Keratinocyte (primary cell): Measurements from ENCODE around the gene ITIH1. TPM values are rescaled to one million over a fixed set of nuclear protein-coding genes. Genes with fewer than 3 reads are reported as not detected.

Experiments used
- DNase-seq: peaks from one replicate; pipeline ENCODE4 v3.0.0-alpha.2; 2011; ENCODE audit warnings: low read depth, missing footprints, low spot score
- FAIRE-seq: peaks from 2 replicates; lab custom pipeline; 2011; peaks lifted over from hg19 to GRCh38; lab: Jason Lieb, UNC
- H2AFZ ChIP-seq: 2 replicates; pipeline ENCODE4 v1.6.0; 2012; ENCODE audit warnings: low read length, control low read depth, inconsistent platforms; ENCODE audit not compliant: control insufficient read depth
- H3K27ac ChIP-seq: 2 replicates; pipeline ENCODE4 v1.5.1; 2011; ENCODE audit warnings: low read length; ENCODE audit not compliant: control insufficient read depth, insufficient read depth
- H3K27me3 ChIP-seq: 3 replicates; pipeline ENCODE4 v1.6.0; 2011; ENCODE audit warnings: low read length; ENCODE audit not compliant: control insufficient read depth, insufficient read depth; ENCODE audit errors: extremely low read depth
- H3K36me3 ChIP-seq, 2 experiments: 2 replicates in 1 of 2; 3 replicates in 1 of 2; pipeline ENCODE4 v1.5.1; 2011; ENCODE audit warnings: low read length in 2 of 2, mild to moderate bottlenecking in 1 of 2; ENCODE audit not compliant: control insufficient read depth in 2 of 2, insufficient read depth in 2 of 2; ENCODE audit errors: extremely low read depth in 1 of 2
- H3K4me1 ChIP-seq: 3 replicates; pipeline ENCODE4 v1.5.1; 2011; ENCODE audit warnings: low read length; ENCODE audit not compliant: control insufficient read depth, insufficient read depth; ENCODE audit errors: extremely low read depth
- H3K4me2 ChIP-seq: 3 replicates; pipeline ENCODE4 v1.6.0; 2011; ENCODE audit warnings: low read depth, low read length; ENCODE audit not compliant: control insufficient read depth, insufficient read depth; ENCODE audit errors: extremely low read depth
- H3K4me3 ChIP-seq, 3 experiments: fragments of 200-600 bp in 1 of 3; sonication (generic) in 1 of 3; 2 replicates in 2 of 3; 3 replicates in 1 of 3; pipeline ENCODE4 v1.5.1; 2011 to 2016; ENCODE audit warnings: low read length in 3 of 3, mild to moderate bottlenecking in 3 of 3, control low read depth in 2 of 3, inconsistent platforms in 1 of 3, low read depth in 1 of 3, mixed read lengths in 1 of 3, mixed run types in 1 of 3, moderate library complexity in 1 of 3; ENCODE audit not compliant: control insufficient read depth in 2 of 3, insufficient read depth in 2 of 3; ENCODE audit errors: extremely low read depth in 1 of 3
- H3K79me2 ChIP-seq: 2 replicates; pipeline ENCODE4 v1.6.0; 2012; ENCODE audit warnings: low read length; ENCODE audit not compliant: control insufficient read depth, insufficient read depth
- H3K9ac ChIP-seq: 3 replicates; pipeline ENCODE4 v1.6.0; 2011; ENCODE audit warnings: low read length; ENCODE audit not compliant: control insufficient read depth, insufficient read depth; ENCODE audit errors: extremely low read depth
- H3K9me1 ChIP-seq: 3 replicates; pipeline ENCODE4 v1.6.0; 2011; ENCODE audit warnings: low read length; ENCODE audit not compliant: control insufficient read depth, insufficient read depth; ENCODE audit errors: extremely low read depth
- H3K9me3 ChIP-seq: 2 replicates; pipeline ENCODE4 v1.5.1; 2012; ENCODE audit warnings: low read depth, low read length; ENCODE audit not compliant: control insufficient read depth
- H4K20me1 ChIP-seq: 3 replicates; pipeline ENCODE4 v1.6.0; 2011; ENCODE audit warnings: low read length; ENCODE audit not compliant: control insufficient read depth, insufficient read depth; ENCODE audit errors: extremely low read depth
- EZH2 ChIP-seq: IDR thresholded peaks from one replicate; pipeline ENCODE4 v1.6.1; 2012; ENCODE audit warnings: inconsistent platforms, mild to moderate bottlenecking, low read length, moderate library complexity
- dilution Hi-C: fragments of 300-500 bp; cut with MboI; formaldehyde crosslinking; loops from one replicate; pipeline ENCODE4 v1.7.0; 2020; ENCODE audit warnings: low sequenced_read_pairs; ENCODE audit not compliant: extremely low pct_ligation_motif_present
- polyA plus RNA-seq, 5 experiments: library from polyadenylated mRNA; depleted of rRNA in 3 of 5; stranded (reverse) in 3 of 5; stranded (forward) in 1 of 5; unstranded in 1 of 5; fragments of >200 nt; gene quantifications; 1 replicate in 1 of 5; 2 replicates in 3 of 5; 3 replicates in 1 of 5; pipeline versions ENCODE4 v1.2.1 to v1.2.3, GENCODE V29; 2011 to 2012; ENCODE audit warnings: missing spikeins in 2 of 5, low read depth in 1 of 5, low replicate concordance in 1 of 5
- TF ChIP-seq, protein P1 (sequence below), 3 experiments: IDR thresholded peaks in 1 of 3; conservative IDR thresholded peaks in 1 of 3; optimal IDR thresholded peaks in 1 of 3; 2 replicates in 2 of 3; 3 replicates in 1 of 3; pipeline versions ENCODE3 to v1.5.1; 2011; ENCODE audit warnings: low read length in 3 of 3, mild to moderate bottlenecking in 3 of 3, moderate library complexity in 2 of 3, control low read depth in 1 of 3, inconsistent platforms in 1 of 3; ENCODE audit not compliant: insufficient read depth in 2 of 3; ENCODE audit errors: extremely low read depth in 1 of 3

Gene ITIH1
- polyA plus RNA-seq, 1 donor (not counting 4 experiments of a cell fraction or from before 2014, with no cell fraction given): not detected

DNA sequence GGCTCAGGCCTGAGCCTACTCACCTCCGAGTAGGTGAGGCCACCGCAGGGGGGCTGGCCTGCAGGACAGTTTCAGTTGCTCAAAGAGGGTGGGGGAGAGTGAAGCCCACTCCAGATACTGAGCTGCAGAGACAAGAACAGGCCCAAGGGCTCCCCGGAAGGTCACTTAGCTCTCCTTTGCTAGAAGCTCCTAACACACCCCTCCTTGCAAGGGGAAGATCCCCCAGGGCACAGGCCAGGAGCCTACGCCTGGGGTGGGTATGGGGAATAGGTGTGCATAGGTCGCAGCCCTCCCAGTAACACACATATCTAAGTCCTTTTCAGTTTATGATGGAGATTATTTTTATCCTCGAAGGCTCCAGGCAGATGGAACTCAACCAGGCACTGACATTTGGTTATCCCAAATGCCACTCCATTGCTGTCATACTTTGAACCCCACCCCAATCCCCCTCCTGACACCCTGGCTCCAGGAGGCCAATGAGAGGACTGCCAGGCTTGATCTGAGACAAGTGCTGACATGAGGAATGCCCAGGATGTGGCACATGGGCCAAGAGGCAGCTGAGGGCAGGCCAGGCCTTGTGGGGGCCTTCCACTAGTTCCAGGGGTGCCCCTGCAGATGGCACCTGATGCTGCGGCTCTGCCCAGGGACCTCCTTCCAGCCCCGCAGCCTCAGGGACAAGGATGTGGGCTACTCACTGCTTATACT, 58.5 kb downstream of the ITIH1 start:
- H2AFZ ChIP-seq: no peak overlapping the region
- H3K9ac ChIP-seq: no peak overlapping the region
- H3K27ac ChIP-seq: no peak overlapping the region
- TF ChIP-seq, protein P1, sequence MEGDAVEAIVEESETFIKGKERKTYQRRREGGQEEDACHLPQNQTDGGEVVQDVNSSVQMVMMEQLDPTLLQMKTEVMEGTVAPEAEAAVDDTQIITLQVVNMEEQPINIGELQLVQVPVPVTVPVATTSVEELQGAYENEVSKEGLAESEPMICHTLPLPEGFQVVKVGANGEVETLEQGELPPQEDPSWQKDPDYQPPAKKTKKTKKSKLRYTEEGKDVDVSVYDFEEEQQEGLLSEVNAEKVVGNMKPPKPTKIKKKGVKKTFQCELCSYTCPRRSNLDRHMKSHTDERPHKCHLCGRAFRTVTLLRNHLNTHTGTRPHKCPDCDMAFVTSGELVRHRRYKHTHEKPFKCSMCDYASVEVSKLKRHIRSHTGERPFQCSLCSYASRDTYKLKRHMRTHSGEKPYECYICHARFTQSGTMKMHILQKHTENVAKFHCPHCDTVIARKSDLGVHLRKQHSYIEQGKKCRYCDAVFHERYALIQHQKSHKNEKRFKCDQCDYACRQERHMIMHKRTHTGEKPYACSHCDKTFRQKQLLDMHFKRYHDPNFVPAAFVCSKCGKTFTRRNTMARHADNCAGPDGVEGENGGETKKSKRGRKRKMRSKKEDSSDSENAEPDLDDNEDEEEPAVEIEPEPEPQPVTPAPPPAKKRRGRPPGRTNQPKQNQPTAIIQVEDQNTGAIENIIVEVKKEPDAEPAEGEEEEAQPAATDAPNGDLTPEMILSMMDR (optimal IDR thresholded peaks at IDR 0.05 in 1 of 3, IDR thresholded peaks at IDR 0.05 in 1 of 3, conservative IDR thresholded peaks at IDR 0.05 in 1 of 3; ENCODE audit: extremely low read depth in 1 of 3, insufficient read depth in 2 of 3, low read length in 3 of 3): no peak
- no peak for TF ChIP-seq EZH2
- no peak for FAIRE-seq
- no peaks in the 10 kb centered on the region for H4K20me1 ChIP-seq
- dilution Hi-C loops: no loop called here
- no peaks in the 10 kb centered on the region for H3K79me2 ChIP-seq
- H3K27me3 ChIP-seq: no peaks in the 10 kb centered on the region
- no peaks in the 10 kb centered on the region for H3K9me1 ChIP-seq
- no peak overlapping the region for H3K4me3 ChIP-seq
- H3K36me3 ChIP-seq: peaks cover 0 to 4% of the 10 kb centered on the region in 2 experiments
- no peak overlapping the region for H3K4me2 ChIP-seq
- H3K9me3 ChIP-seq: no peaks in the 10 kb centered on the region
- DNase-seq: no peak
- peaks cover 8% of the 10 kb centered on the region for H3K4me1 ChIP-seq

DNA sequence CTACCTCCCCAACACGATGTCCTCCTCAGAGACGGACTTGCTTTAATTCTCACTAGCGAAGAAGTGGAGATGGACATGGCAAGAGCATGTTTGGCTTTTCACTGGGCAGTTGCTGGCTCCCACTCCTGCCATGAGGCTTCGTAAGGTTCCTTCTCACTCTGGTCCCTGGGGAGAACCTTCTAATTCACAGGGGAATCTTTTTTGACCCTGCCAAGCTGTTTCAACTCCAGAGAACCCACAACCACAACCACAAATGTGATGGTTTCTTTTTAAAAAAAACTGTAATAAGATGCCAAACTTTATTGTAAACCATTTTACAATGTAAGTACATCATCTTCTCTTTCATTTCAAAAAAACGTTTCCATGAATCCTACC, 59.1 kb downstream of the ITIH1 start:
- Histone ChIP-seq H3K36me3 (peaks cover 0 to 4% of the 10 kb centered on the region in 2 experiments), H3K27ac (no peak overlapping the region)
- no peak for FAIRE-seq

More for the DNA sequence above, 59.1 kb downstream of the ITIH1 start:
- Histone ChIP-seq H3K4me2 (no peak overlapping the region), H3K9me1 (no peaks in the 10 kb centered on the region), H3K9ac (no peak overlapping the region), H2AFZ (no peak overlapping the region), H3K4me3 (no peak overlapping the region), H3K27me3 (no peaks in the 10 kb centered on the region), H3K79me2 (no peaks in the 10 kb centered on the region), H3K4me1 (peaks cover 3% of the 10 kb centered on the region), H3K9me3 (no peaks in the 10 kb centered on the region), H4K20me1 (no peaks in the 10 kb centered on the region)
- no peak for TF ChIP-seq EZH2
- TF ChIP-seq, protein P1 (optimal IDR thresholded peaks at IDR 0.05 in 1 of 3, IDR thresholded peaks at IDR 0.05 in 1 of 3, conservative IDR thresholded peaks at IDR 0.05 in 1 of 3; ENCODE audit: extremely low read depth in 1 of 3, insufficient read depth in 2 of 3, low read length in 3 of 3): no peak
- DNase-seq: no peak
- dilution Hi-C loops: no loop called here
